Sigmoid colon (tissue), 7 donors: ENCODE results near the gene ATP5MG. TPM values are rescaled to one million over a fixed set of nuclear protein-coding genes. Genes with fewer than 3 reads are reported as not detected.

Experiments used
- DNase-seq: peaks from one replicate; pipeline ENCODE4 v3.0.0-alpha.2; 2019
- H3K27ac ChIP-seq, 4 donors: fragments of 200-600 bp; sonication (generic); one replicate each; pipeline ENCODE4 v1.5.1; 2016 to 2019; ENCODE audit warnings: mild to moderate bottlenecking in 1 of 4
- H3K27me3 ChIP-seq, 3 donors: fragments of 200-600 bp; sonication (generic); one replicate each; pipeline ENCODE4 v1.5.1; 2019; ENCODE audit warnings: mild to moderate bottlenecking in 1 of 3
- H3K36me3 ChIP-seq, 4 donors: fragments of 200-600 bp; sonication (generic); one replicate each; pipeline ENCODE4 v1.5.1; 2016 to 2019
- H3K4me1 ChIP-seq, 4 donors: fragments of 200-600 bp; sonication (generic); one replicate each; pipeline ENCODE4 v1.5.1; 2017 to 2019
- H3K4me3 ChIP-seq, 4 donors: fragments of 200-600 bp; sonication (generic); one replicate each; pipeline ENCODE4 v1.5.1; 2017 to 2019; ENCODE audit warnings: mild to moderate bottlenecking in 2 of 4, moderate library complexity in 1 of 4
- H3K9me3 ChIP-seq, 4 donors: fragments of 200-600 bp in 3 of 4; sonication (generic) in 3 of 4; one replicate each; pipeline versions ENCODE4 v1.5.1 to v1.6.1; 2013 to 2019
- EP300 ChIP-seq, 4 donors: sonication (generic); formaldehyde crosslinking; IDR thresholded peaks; one replicate each; pipeline ENCODE4 v1.6.1; 2017; ENCODE audit warnings: antibody characterized with exemption in 4 of 4
- POLR2A ChIP-seq, 2 donors: fragments of 450-650 bp; IDR thresholded peaks; one replicate each; pipeline ENCODE4 v1.6.1; 2016; ENCODE audit warnings: antibody characterized with exemption in 2 of 2, mild to moderate bottlenecking in 2 of 2, moderate library complexity in 2 of 2
- POLR2AphosphoS5 ChIP-seq, 4 donors: sonication (generic); formaldehyde crosslinking; IDR thresholded peaks; one replicate each; pipeline ENCODE4 v1.6.1; 2017; ENCODE audit warnings: antibody characterized with exemption in 4 of 4
- WGBS, 2 donors: extraction: QIAGEN DNeasy Blood & Tissue Kit; methylation state at CpG; one replicate each; pipeline ENCODE4 v1.1.7; 2013; 5-methylcytosine and 5-hydroxymethylcytosine counted together
- intact Hi-C: fragments of 100-400 bp; cut with DNase I; formaldehyde crosslinking; loops from one replicate; pipeline ENCODE4 v1.15.1; 2023
- polyA plus RNA-seq, 3 donors: library from polyadenylated mRNA; stranded (reverse); fragments of 200-250 nt; gene quantifications; one replicate each; pipeline ENCODE4 v1.2.3, GENCODE V29; 2013
- total RNA-seq, 4 donors: library from RNA; depleted of rRNA; stranded (reverse); fragments of >200 nt; gene quantifications; one replicate each; pipeline ENCODE4 v1.1.0, GENCODE V29; 2016
- TF ChIP-seq, protein P1 (sequence below), 4 experiments: fragments of 450-650 bp in 3 of 4; fragments of 200-600 bp in 1 of 4; IDR thresholded peaks; one replicate each; pipeline ENCODE4 v1.5.1; 2016 to 2019; ENCODE audit warnings: antibody characterized with exemption in 4 of 4, mild to moderate bottlenecking in 3 of 4, moderate library complexity in 2 of 4
- donor health status: healthy with polysubstance abuse.
- donor health status: Bipolar disorder and iron deficiency.
- donor health status: healthy.

ATP5MG gene
- total and polyA plus RNA-seq, 7 donors = 54.7 to 559 (median 141) TPM

DNA sequence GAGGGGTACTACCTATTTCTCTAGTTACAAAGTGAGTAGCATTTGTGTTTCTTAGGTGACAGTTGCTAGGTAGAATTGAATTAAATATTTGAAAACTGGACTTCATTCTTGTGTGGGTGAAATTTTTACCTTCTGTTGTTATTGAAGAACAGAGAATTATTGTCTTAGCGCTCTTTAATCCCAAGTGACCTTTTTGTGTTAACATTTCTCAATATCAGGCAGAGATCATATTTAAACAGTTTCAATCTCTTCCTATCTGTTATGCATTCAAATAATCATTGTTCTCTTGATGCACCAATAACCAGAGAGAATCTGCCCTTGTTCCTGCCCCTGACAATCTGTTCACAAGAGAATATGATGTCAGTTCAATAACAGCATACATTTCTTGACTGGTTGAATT, 49.0 kb downstream of the ATP5MG start:
- no peaks in the 10 kb centered on the region for H3K9me3 ChIP-seq
- H3K4me1 ChIP-seq = peaks cover 0 to 9% (median 0%) of the 10 kb centered on the region in 4 donors
- no peak for DNase-seq
- no peaks in the 10 kb centered on the region for H3K36me3 ChIP-seq
- no peaks in the 10 kb centered on the region for H3K27me3 ChIP-seq
- 90 to 94% methylated on average over 1 of the region's 1 CpG for WGBS, 2 donors
- H3K4me3 ChIP-seq = no peak overlapping the region
- no peak overlapping the region for H3K27ac ChIP-seq
- intact Hi-C loops = no loop called here
- TF ChIP-seq, protein P1, sequence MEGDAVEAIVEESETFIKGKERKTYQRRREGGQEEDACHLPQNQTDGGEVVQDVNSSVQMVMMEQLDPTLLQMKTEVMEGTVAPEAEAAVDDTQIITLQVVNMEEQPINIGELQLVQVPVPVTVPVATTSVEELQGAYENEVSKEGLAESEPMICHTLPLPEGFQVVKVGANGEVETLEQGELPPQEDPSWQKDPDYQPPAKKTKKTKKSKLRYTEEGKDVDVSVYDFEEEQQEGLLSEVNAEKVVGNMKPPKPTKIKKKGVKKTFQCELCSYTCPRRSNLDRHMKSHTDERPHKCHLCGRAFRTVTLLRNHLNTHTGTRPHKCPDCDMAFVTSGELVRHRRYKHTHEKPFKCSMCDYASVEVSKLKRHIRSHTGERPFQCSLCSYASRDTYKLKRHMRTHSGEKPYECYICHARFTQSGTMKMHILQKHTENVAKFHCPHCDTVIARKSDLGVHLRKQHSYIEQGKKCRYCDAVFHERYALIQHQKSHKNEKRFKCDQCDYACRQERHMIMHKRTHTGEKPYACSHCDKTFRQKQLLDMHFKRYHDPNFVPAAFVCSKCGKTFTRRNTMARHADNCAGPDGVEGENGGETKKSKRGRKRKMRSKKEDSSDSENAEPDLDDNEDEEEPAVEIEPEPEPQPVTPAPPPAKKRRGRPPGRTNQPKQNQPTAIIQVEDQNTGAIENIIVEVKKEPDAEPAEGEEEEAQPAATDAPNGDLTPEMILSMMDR (IDR thresholded peaks at IDR 0.05) = no peak
- TF ChIP-seq POLR2A (IDR thresholded peaks at IDR 0.05) (no peak), POLR2AphosphoS5 (IDR thresholded peaks at IDR 0.05) (no peak), EP300 (IDR thresholded peaks at IDR 0.05) (no peak)

Other genes with a start within 250 kb of the ATP5MG start
- 1 to 10 TPM; 1.3 to 2.2 (median 1.5) TPM for gene SCN4B, start 248.8 kb upstream of the ATP5MG start, total RNA-seq
- 1 to 10 TPM in 2 of 3 donors, under 1 TPM in 1; 0.92 to 1.3 (median 1.2) TPM for gene SCN4B, start 248.8 kb upstream of the ATP5MG start, polyA plus RNA-seq
- 1 to 10 TPM in 3 of 4 donors, under 1 TPM in 1; 0.95 to 1.7 (median 1.2) TPM for gene SCN2B, start 225.0 kb upstream of the ATP5MG start, total RNA-seq
- gene SCN2B, start 225.0 kb upstream of the ATP5MG start, polyA plus RNA-seq = under 1 TPM; 0.23 to 0.74 (median 0.60) TPM
- 1 to 10 TPM; 3.3 to 6.1 (median 5.6) TPM for gene JAML, start 176.6 kb upstream of the ATP5MG start, total RNA-seq
- gene JAML, start 176.6 kb upstream of the ATP5MG start, polyA plus RNA-seq = 10 to 100 TPM in 2 of 3 donors, 1 to 10 TPM in 1; 9.0 to 35.1 (median 16.5) TPM
- under 1 TPM; 0.16 to 0.55 (median 0.31) TPM for gene MPZL3, start 149.2 kb upstream of the ATP5MG start, total RNA-seq
- 1 to 10 TPM; 2.4 to 6.2 (median 4.4) TPM for gene MPZL3, start 149.2 kb upstream of the ATP5MG start, polyA plus RNA-seq
- 10 to 100 TPM in 1 of 4 donors, 1 to 10 TPM in 3; 7.7 to 12.8 (median 8.3) TPM for gene MPZL2, start 137.3 kb upstream of the ATP5MG start, total RNA-seq
- 10 to 100 TPM in 2 of 3 donors, 1 to 10 TPM in 1; 9.6 to 27.6 (median 13.9) TPM for gene MPZL2, start 137.3 kb upstream of the ATP5MG start, polyA plus RNA-seq
- under 1 TPM in 2 of 4 donors, not detected in 2; 0.28 to 0.36 TPM for gene CD3E, start 96.9 kb upstream of the ATP5MG start, total RNA-seq
- 10 to 100 TPM in 1 of 3 donors, 1 to 10 TPM in 1, under 1 TPM in 1; 0.92 to 42.3 (median 1.2) TPM for gene CD3E, start 96.9 kb upstream of the ATP5MG start, polyA plus RNA-seq
- 1 to 10 TPM in 2 of 4 donors, not detected in 2; 1.4 to 1.7 TPM for gene CD3D, start 58.9 kb upstream of the ATP5MG start, total RNA-seq
- 10 to 100 TPM in 1 of 3 donors, 1 to 10 TPM in 1, not detected in 1; 2.5 to 57.0 TPM for gene CD3D, start 58.9 kb upstream of the ATP5MG start, polyA plus RNA-seq
- gene CD3G, start 57.3 kb upstream of the ATP5MG start, total RNA-seq = 1 to 10 TPM in 1 of 4 donors, under 1 TPM in 2, not detected in 1; 0.66 to 3.5 (median 0.71) TPM
- 1 to 10 TPM in 1 of 3 donors, not detected in 2; 7.8 TPM for gene CD3G, start 57.3 kb upstream of the ATP5MG start, polyA plus RNA-seq
- 10 to 100 TPM; 33.8 to 37.4 (median 36.4) TPM for gene UBE4A, start 42.0 kb upstream of the ATP5MG start, total RNA-seq
- 10 to 100 TPM in 1 of 3 donors, 1 to 10 TPM in 2; 2.1 to 15.7 (median 2.4) TPM for gene UBE4A, start 42.0 kb upstream of the ATP5MG start, polyA plus RNA-seq
- 10 to 100 TPM; 42.9 to 93.9 (median 62.8) TPM for gene KMT2A, start 34.9 kb downstream of the ATP5MG start, total RNA-seq
- gene KMT2A, start 34.9 kb downstream of the ATP5MG start, polyA plus RNA-seq = 10 to 100 TPM in 1 of 3 donors, 1 to 10 TPM in 2; 5.3 to 21.3 (median 5.4) TPM
- 1 to 10 TPM in 3 of 4 donors, not detected in 1; 1.1 to 3.3 (median 1.6) TPM for gene TTC36, start 125.9 kb downstream of the ATP5MG start, total RNA-seq
- under 1 TPM in 1 of 3 donors, not detected in 2; 0.13 TPM for gene TTC36, start 125.9 kb downstream of the ATP5MG start, polyA plus RNA-seq
- gene TMEM25, start 129.6 kb downstream of the ATP5MG start, total RNA-seq = 10 to 100 TPM; 20.9 to 35.2 (median 31.8) TPM
- gene TMEM25, start 129.6 kb downstream of the ATP5MG start, polyA plus RNA-seq = 1 to 10 TPM; 2.5 to 6.4 (median 3.6) TPM
- 10 to 100 TPM; 23.8 to 65.8 (median 49.9) TPM for gene IFT46, start 164.3 kb downstream of the ATP5MG start, total RNA-seq
- gene IFT46, start 164.3 kb downstream of the ATP5MG start, polyA plus RNA-seq = 10 to 100 TPM in 1 of 3 donors, 1 to 10 TPM in 2; 8.1 to 12.6 (median 9.3) TPM
- 10 to 100 TPM; 74.9 to 88.3 (median 82.4) TPM for gene ARCN1, start 170.8 kb downstream of the ATP5MG start, total RNA-seq
- 100 to 1,000 TPM in 1 of 3 donors, 10 to 100 TPM in 2; 83.2 to 105 (median 88.9) TPM for gene ARCN1, start 170.8 kb downstream of the ATP5MG start, polyA plus RNA-seq
- gene PHLDB1, start 206.0 kb downstream of the ATP5MG start, total RNA-seq = 100 to 1,000 TPM in 2 of 4 donors, 10 to 100 TPM in 2; 51.8 to 126 (median 94.6) TPM
- gene PHLDB1, start 206.0 kb downstream of the ATP5MG start, polyA plus RNA-seq = 10 to 100 TPM; 33.6 to 44.4 (median 34.9) TPM